HCT116 (cell line): ENCODE measurements around the gene ITGA4. TPM values are rescaled to one million over a fixed set of nuclear protein-coding genes. Genes with fewer than 3 reads are reported as not detected.

ENCODE experiments used
- ATAC-seq: fragments of 200-7000 bp; cut with Tn5 transposase; 2 replicates; pipeline ENCODE4 v1.9.1; 2020; ENCODE audit warnings: mild to moderate bottlenecking, moderate library complexity
- BruUV-seq: library from RNA; stranded (reverse); fragments of 400-500 nt; replicated peaks from 2 replicates; lab custom pipeline; 2021; lab: Mats Ljungman, UMichigan
- CTCF ChIA-PET: fragments of 300-600 bp; sonication (Branson Sonifier 250); formaldehyde crosslinking; loops from one replicate; lab custom pipeline; 2021; ENCODE audit warnings: antibody characterized with exemption; lab: Charles Lee
- POLR2A ChIA-PET: fragments of 300-600, 350-600 bp; sonication (Branson Sonifier 250); formaldehyde crosslinking; loops from one replicate; lab custom pipeline; 2021; ENCODE audit warnings: antibody characterized with exemption; lab: Charles Lee
- RAD21 ChIA-PET, 2 experiments: fragments of 300-600 bp; sonication (Branson Sonifier 250); formaldehyde crosslinking; loops; one replicate each; lab custom pipeline; 2023; ENCODE audit warnings: low total read pairs in 2 of 2; ENCODE audit not compliant: uncharacterized antibody in 2 of 2, unreplicated experiment in 2 of 2, low non-redundant PET in 1 of 2; lab: Charles Lee
- DNase-seq: peaks from one replicate; pipeline ENCODE4 v3.0.0-alpha.2; 2010; ENCODE audit warnings: low read depth, low spot score
- H2AFZ ChIP-seq: fragments of 200-600 bp; shearing (Covaris generic), sonication (generic); 2 replicates; pipeline ENCODE4 v1.6.1; 2017; ENCODE audit warnings: low read depth, mixed run types, mixed read lengths, antibody characterized with exemption, low read length; ENCODE audit not compliant: poor library complexity, severe bottlenecking
- H3K27ac ChIP-seq: 2 replicates; pipeline ENCODE4 v1.5.1; 2012; ENCODE audit warnings: low read depth, low read length
- H3K27me3 ChIP-seq: fragments of 200-600 bp; sonication (generic); 2 replicates; pipeline ENCODE4 v1.6.1; 2016; ENCODE audit warnings: mixed run types, low read length, mixed read lengths; ENCODE audit not compliant: insufficient read depth
- H3K36me3 ChIP-seq, 2 experiments: fragments of 200-500 bp in 1 of 2; fragments of 200-600 bp in 1 of 2; sonication (Bioruptor generic) in 1 of 2; sonication (generic) in 1 of 2; 2 replicates each; pipeline versions ENCODE4 v1.5.1 to v1.6.1; 2014 to 2016; ENCODE audit warnings: low read length in 2 of 2, inconsistent platforms in 1 of 2, mixed read lengths in 1 of 2, mixed run types in 1 of 2; ENCODE audit not compliant: insufficient read depth in 2 of 2, control insufficient read depth in 1 of 2
- H3K4me1 ChIP-seq, 2 experiments: fragments of 200-600 bp in 1 of 2; sonication (generic) in 1 of 2; 2 replicates each; pipeline versions ENCODE4 v1.5.1 to v1.6.1; 2012 to 2017; ENCODE audit warnings: low read length in 2 of 2, inconsistent platforms in 1 of 2, mild to moderate bottlenecking in 1 of 2, mixed read lengths in 1 of 2, mixed run types in 1 of 2, moderate library complexity in 1 of 2; ENCODE audit not compliant: insufficient read depth in 2 of 2, control insufficient read depth in 1 of 2
- H3K4me2 ChIP-seq: fragments of 200-600 bp; sonication (generic); 2 replicates; pipeline ENCODE4 v1.6.1; 2017; ENCODE audit warnings: mixed run types, low read length, mixed read lengths
- H3K4me3 ChIP-seq, 2 experiments: fragments of 200-600 bp in 1 of 2; sonication (generic) in 1 of 2; replicated peaks in 1 of 2; 2 replicates each; pipeline ENCODE4 v1.5.1; 2011 to 2016; ENCODE audit warnings: low read length in 2 of 2, control low read depth in 1 of 2, low read depth in 1 of 2, mild to moderate bottlenecking in 1 of 2, mixed read lengths in 1 of 2, mixed run types in 1 of 2
- H3K79me2 ChIP-seq: fragments of 200-600 bp; sonication (generic); 2 replicates; pipeline ENCODE4 v1.6.1; 2017; ENCODE audit warnings: mild to moderate bottlenecking, mixed run types, low read length, moderate library complexity, mixed read lengths; ENCODE audit not compliant: insufficient read depth
- H3K9ac ChIP-seq: fragments of 200-600 bp; sonication (generic); 2 replicates; pipeline ENCODE4 v1.6.1; 2016; ENCODE audit warnings: low read length, mixed read lengths
- H3K9me2 ChIP-seq: fragments of 200-600 bp; sonication (generic), shearing (Covaris generic); 2 replicates; pipeline ENCODE4 v1.6.1; 2017; ENCODE audit warnings: mixed run types, mild to moderate bottlenecking, moderate library complexity; ENCODE audit not compliant: insufficient read depth
- H3K9me3 ChIP-seq, 2 experiments: fragments of 200-500 bp in 1 of 2; fragments of 200-600 bp in 1 of 2; sonication (Bioruptor generic) in 1 of 2; sonication (generic) in 1 of 2; 2 replicates each; pipeline ENCODE4 v1.6.1; 2014 to 2017; ENCODE audit warnings: low read length in 2 of 2, mixed read lengths in 2 of 2, inconsistent platforms in 1 of 2, low read depth in 1 of 2, mild to moderate bottlenecking in 1 of 2, mixed run types in 1 of 2, moderate library complexity in 1 of 2; ENCODE audit not compliant: control insufficient read depth in 1 of 2, insufficient read depth in 1 of 2
- H4K20me1 ChIP-seq: fragments of 200-600 bp; sonication (generic), shearing (Covaris generic); 2 replicates; pipeline ENCODE4 v1.6.1; 2017; ENCODE audit warnings: mixed run types, mild to moderate bottlenecking, moderate library complexity; ENCODE audit not compliant: insufficient read depth
- CTCF ChIP-seq, 3 experiments: fragments of 200-600 bp in 1 of 3; sonication (generic) in 1 of 3; IDR thresholded peaks in 2 of 3; conservative IDR thresholded peaks in 1 of 3; 2 replicates each; pipeline ENCODE4 v1.5.1; 2012 to 2017; ENCODE audit warnings: low read depth in 2 of 3, low read length in 2 of 3, antibody characterized with exemption in 1 of 3, borderline replicate concordance in 1 of 3, control low read depth in 1 of 3, mild to moderate bottlenecking in 1 of 3, mixed read lengths in 1 of 3, mixed run types in 1 of 3, moderate library complexity in 1 of 3; ENCODE audit not compliant: insufficient read depth in 1 of 3
- EGR1 ChIP-seq: IDR thresholded peaks from 2 replicates; pipeline ENCODE4 v1.6.1; 2012; ENCODE audit warnings: low read depth
- ELF1 ChIP-seq: IDR thresholded peaks from 2 replicates; pipeline ENCODE4 v1.6.1; 2012; ENCODE audit warnings: low read depth, borderline replicate concordance
- EZH2 ChIP-seq: fragments of 200-600 bp; sonication (generic); IDR thresholded peaks from 2 replicates; pipeline ENCODE4 v1.6.1; 2017; ENCODE audit warnings: antibody characterized with exemption, mixed run types
- EZH2phosphoT487 ChIP-seq: fragments of 200-600 bp; IDR thresholded peaks from 2 replicates; pipeline ENCODE4 v1.6.1; 2018; ENCODE audit warnings: antibody characterized with exemption, borderline replicate concordance
- FOSL1 ChIP-seq: IDR thresholded peaks from 2 replicates; pipeline ENCODE4 v1.6.1; 2012; ENCODE audit warnings: low read depth
- MAX ChIP-seq: IDR thresholded peaks from 2 replicates; pipeline ENCODE4 v1.6.1; 2012
- POLR2AphosphoS5 ChIP-seq: IDR thresholded peaks from 2 replicates; pipeline ENCODE4 v1.6.1; 2011; ENCODE audit warnings: mild to moderate bottlenecking, low read depth, low read length, moderate library complexity
- RAD21 ChIP-seq: IDR thresholded peaks from 2 replicates; pipeline ENCODE4 v1.6.1; 2012; ENCODE audit warnings: low read depth, mild to moderate bottlenecking
- SP1 ChIP-seq: IDR thresholded peaks from 2 replicates; pipeline ENCODE4 v1.6.1; 2012; ENCODE audit warnings: low read depth
- SRF ChIP-seq: IDR thresholded peaks from 2 replicates; pipeline ENCODE4 v1.6.1; 2012; ENCODE audit warnings: low read depth
- ZFX ChIP-seq: fragments of 450-650 bp; IDR thresholded peaks from 2 replicates; pipeline ENCODE4 v1.6.1; 2017
- intact Hi-C: fragments of 100-400 bp; cut with micrococcal nuclease; formaldehyde crosslinking; loops from 2 replicates; pipeline ENCODE4 v1.10.0; 2022
- total RNA-seq: library from RNA; stranded (reverse); gene quantifications from one replicate; pipeline ENCODE4 v1.2.1, GENCODE V29; 2021; ENCODE audit not compliant: unreplicated experiment

Gene ITGA4
- total RNA-seq, 1 experiment from 2014 or later = 0.49 TPM

DNA sequence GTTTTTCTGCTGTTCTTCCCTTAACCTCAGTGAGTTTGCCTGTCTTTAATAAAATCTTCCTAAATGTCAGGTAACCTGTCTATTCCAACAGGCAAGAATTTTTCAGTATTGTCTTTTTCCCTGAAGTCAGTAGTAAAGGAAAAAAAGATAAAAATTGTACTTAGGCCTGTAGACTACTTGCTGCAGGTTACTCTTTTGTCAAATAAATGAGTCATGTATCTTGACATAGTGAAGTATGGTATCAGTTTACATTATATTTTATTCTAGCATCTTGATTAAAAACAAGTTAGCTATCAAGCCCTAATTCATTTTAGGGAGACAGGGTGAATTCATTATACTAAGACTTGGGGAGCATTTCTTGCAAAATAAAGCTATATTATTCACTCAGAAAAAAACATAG is 59.8 kb downstream of the ITGA4 start:
- Histone ChIP-seq H3K4me1 (no peaks in the 10 kb centered on the region), H3K9ac (no peak overlapping the region), H3K9me3 (no peaks in the 10 kb centered on the region), H3K79me2 (no peaks in the 10 kb centered on the region), H3K4me2 (no peak overlapping the region), H3K4me3 (no peak overlapping the region), H3K27me3 (no peaks in the 10 kb centered on the region), H4K20me1 (no peaks in the 10 kb centered on the region), H3K27ac (no peak overlapping the region), H2AFZ (no peak overlapping the region), H3K36me3 (no peaks in the 10 kb centered on the region), H3K9me2 (no peaks in the 10 kb centered on the region)
- intact Hi-C loops = no loop called here
- ChIA-PET CTCF (no interaction called here), RAD21 (no interaction called here), POLR2A (no interaction called here)
- BruUV-seq = no TSS peak
- ATAC-seq (no peak), DNase-seq (no peak)
- no peak for TF ChIP-seq EGR1
- no peak for TF ChIP-seq EZH2phosphoT487
- TF ChIP-seq CTCF (IDR thresholded peaks at IDR 0.05 in 2 of 3, conservative IDR thresholded peaks at IDR 0.05 in 1 of 3; ENCODE audit: borderline replicate concordance in 1 of 3, insufficient read depth in 1 of 3, low read depth in 2 of 3, low read length in 2 of 3) = no peak
- TF ChIP-seq POLR2AphosphoS5 = no peak
- no peak for TF ChIP-seq FOSL1
- TF ChIP-seq EZH2 = no peak
- no peak for TF ChIP-seq ZFX
- no peak for TF ChIP-seq SP1
- TF ChIP-seq ELF1 = no peak
- no peak for TF ChIP-seq RAD21
- TF ChIP-seq MAX = no peak
- TF ChIP-seq SRF = no peak
